AG04449 (cell line): Measurements from ENCODE around the gene CKS1B.

Source experiments
- CTCF ChIA-PET: fragments of 350-600 bp; formaldehyde crosslinking; extraction: SDS; loops from one replicate; lab custom pipeline; 2021; ENCODE audit warnings: antibody characterized with exemption; lab: Yijun Ruan, JAX
- POLR2A ChIA-PET: fragments of 400-600, 350-600 bp; formaldehyde crosslinking; extraction: SDS; loops from one replicate; lab custom pipeline; 2020; ENCODE audit warnings: antibody characterized with exemption, inconsistent platforms; lab: Yijun Ruan, JAX
- DNase-seq: peaks from one replicate; pipeline ENCODE4 v3.0.0-alpha.2; 2010; ENCODE audit warnings: low read depth, low spot score
- H3K4me3 ChIP-seq: 2 replicates; pipeline ENCODE4 v1.5.1; 2011; ENCODE audit warnings: low read depth, mild to moderate bottlenecking, control low read depth, low read length
- CTCF ChIP-seq: IDR thresholded peaks from one replicate; pipeline ENCODE4 v1.5.1; 2011; ENCODE audit warnings: mild to moderate bottlenecking, moderate library complexity, low read length, control low read depth, inconsistent platforms; ENCODE audit not compliant: insufficient read depth; ENCODE audit errors: missing control alignments

The CKS1B gene

GRCh38 chr1:154957091-154957657 is 17.3 kb upstream of the CKS1B start:
- no peak for TF ChIP-seq CTCF
- H3K4me3 ChIP-seq, result no peak overlapping the region
- ChIA-PET CTCF (interaction anchor here (0.5 to 5.5 kb wide), 11 partner anchors 15 to 287 kb away, joined by 3 to 70 read pairs (median 11); partner anchors contain the start of genes ADAM15, LENEP and SHC1), POLR2A (interaction anchor here (3.2 kb wide), 1 partner anchor 13 kb away, joined by 22 read pairs; the partner anchor contains the start of gene SHC1)
- DNase-seq, result no peak

- TF ChIP-seq CTCF, result no peak
- POLR2A ChIA-PET, result interaction anchor here (0.5 kb wide), 1 partner anchor 16 kb away, joined by 4 read pairs; no protein-coding TSS in a partner anchor
- no peak overlapping the region for H3K4me3 ChIP-seq
- CTCF ChIA-PET, result interaction anchor here (0.6 to 5.5 kb wide), 4 partner anchors 17 to 102 kb away, joined by 4 to 70 read pairs (median 48); partner anchors contain the start of gene LENEP
- no peak for DNase-seq
Measured at GRCh38 chr1:154958036-154958435, 16.4 kb upstream of the CKS1B start.

GRCh38 chr1:154958681-154959425 is 15.6 kb upstream of the CKS1B start:
- no peak overlapping the region for H3K4me3 ChIP-seq
- ChIA-PET POLR2A (interaction anchor here (0.5 to 0.8 kb wide), 2 partner anchors 15 to 25 kb away, joined by 3 to 4 read pairs; no protein-coding TSS in a partner anchor), CTCF (interaction anchor here (0.6 to 5.5 kb wide), 4 partner anchors 18 to 101 kb away, joined by 4 to 62 read pairs (median 18); partner anchors contain the start of gene LENEP)
- DNase-seq, result no peak
- no peak for TF ChIP-seq CTCF

GRCh38 chr1:154959426-154959780 is 15.1 kb upstream of the CKS1B start:
- ChIA-PET CTCF (interaction anchor here (0.8 to 5.0 kb wide), 3 partner anchors 37 to 84 kb away, joined by 3 to 62 read pairs (median 4); partner anchors contain the start of gene LENEP), POLR2A (interaction anchor here (0.6 kb wide), 1 partner anchor 1016 kb away, joined by 3 read pairs; no protein-coding TSS in a partner anchor)
- DNase-seq, result no peak
- TF ChIP-seq CTCF, result no peak
- no peak overlapping the region for H3K4me3 ChIP-seq

GRCh38 chr1:154960446-154961136 is 13.9 kb upstream of the CKS1B start:
- DNase-seq, result no peak
- ChIA-PET CTCF (interaction anchor here (0.7 to 5.0 kb wide), 15 partner anchors 11 to 401 kb away, joined by 3 to 62 read pairs (median 4); partner anchors contain the start of genes CKS1B, LENEP, SHC1 and ZBTB7B), POLR2A (interaction anchor here (0.7 to 3.9 kb wide), 7 partner anchors 11 to 402 kb away, joined by 3 to 74 read pairs (median 5); partner anchors contain the start of genes FLAD1 and SHC1)
- H3K4me3 ChIP-seq, result peak overlapping the region; percentile 74
- no peak for TF ChIP-seq CTCF
